GM12878 (cell line): ENCODE measurements around the gene HOTAIR. TPM values are rescaled to one million over a fixed set of nuclear protein-coding genes. Genes with fewer than 3 reads are reported as not detected.

Experiments used
- ATAC-seq: fragments of 200-7000 bp; cut with Tn5 transposase; 3 replicates; pipeline ENCODE4 v1.9.1; 2020; ENCODE audit warnings: mild to moderate bottlenecking, moderate library complexity
- BruUV-seq: library from RNA; stranded (reverse); fragments of 400-500 nt; replicated peaks from 2 replicates; lab custom pipeline; 2021; lab: Mats Ljungman, UMichigan
- CTCF ChIA-PET: fragments of 300-600 bp; sonication (Branson Sonifier 250); formaldehyde crosslinking; extraction: SDS; loops from one replicate; lab custom pipeline; 2021; ENCODE audit warnings: inconsistent platforms; lab: Yijun Ruan, JAX
- POLR2A ChIA-PET: fragments of 350-600 bp; formaldehyde crosslinking; extraction: SDS; loops from one replicate; lab custom pipeline; 2021; ENCODE audit warnings: inconsistent platforms; lab: Charles Lee
- RAD21 ChIA-PET: fragments of 300-600 bp; sonication (Branson Sonifier 250); formaldehyde crosslinking; loops from one replicate; lab custom pipeline; 2023; ENCODE audit warnings: antibody characterized with exemption; ENCODE audit not compliant: unreplicated experiment; lab: Charles Lee
- SMC1A ChIA-PET: fragments of 300-600 bp; sonication (Branson Sonifier 250); formaldehyde crosslinking; loops from one replicate; lab custom pipeline; 2023; ENCODE audit not compliant: unreplicated experiment, uncharacterized antibody; lab: Charles Lee
- DNase-seq: peaks from one replicate; pipeline ENCODE4 v3.0.0-alpha.2; 2011; ENCODE audit warnings: low read depth, low spot score
- FAIRE-seq: peaks from 3 replicates; lab custom pipeline; 2011; peaks lifted over from hg19 to GRCh38; lab: Jason Lieb, UNC
- H2AFZ ChIP-seq: 2 replicates; pipeline ENCODE4 v1.6.0; 2011; ENCODE audit warnings: low read depth, low read length, control low read depth; ENCODE audit not compliant: control insufficient read depth
- H3K27ac ChIP-seq: 2 replicates; pipeline ENCODE4 v1.5.1; 2011; ENCODE audit warnings: control low read depth; ENCODE audit not compliant: control insufficient read depth, insufficient read depth
- H3K27me3 ChIP-seq, 2 experiments: replicated peaks in 1 of 2; 2 replicates each; pipeline versions ENCODE4 v1.6.0 to v1.6.1; 2011; ENCODE audit warnings: low read length in 1 of 2; ENCODE audit not compliant: control insufficient read depth in 2 of 2, insufficient read depth in 2 of 2
- H3K36me3 ChIP-seq, 2 experiments: 2 replicates each; pipeline ENCODE4 v1.5.1; 2011; ENCODE audit warnings: low read length in 1 of 2; ENCODE audit not compliant: control insufficient read depth in 2 of 2, insufficient read depth in 2 of 2
- H3K4me1 ChIP-seq: 2 replicates; pipeline ENCODE4 v1.6.1; 2011; ENCODE audit warnings: mild to moderate bottlenecking, low read length, moderate library complexity, mixed read lengths; ENCODE audit not compliant: control insufficient read depth, insufficient read depth
- H3K4me2 ChIP-seq: 2 replicates; pipeline ENCODE4 v1.6.0; 2011; ENCODE audit warnings: control low read depth; ENCODE audit not compliant: control insufficient read depth, insufficient read depth
- H3K4me3 ChIP-seq: fragments of 200-600 bp; sonication (generic); 2 replicates; pipeline ENCODE4 v1.5.1; 2016
- H3K79me2 ChIP-seq: 2 replicates; pipeline ENCODE4 v1.6.0; 2011; ENCODE audit warnings: low read length; ENCODE audit not compliant: control insufficient read depth, insufficient read depth
- H3K9ac ChIP-seq: 2 replicates; pipeline ENCODE4 v1.8.0; 2011; ENCODE audit warnings: low read length, control low read depth, mixed read lengths; ENCODE audit not compliant: control insufficient read depth, insufficient read depth
- H3K9me3 ChIP-seq: replicated peaks from 3 replicates; pipeline ENCODE4 v1.5.1; 2011; ENCODE audit warnings: mild to moderate bottlenecking, low read length; ENCODE audit not compliant: control insufficient read depth, insufficient read depth
- H4K20me1 ChIP-seq: 2 replicates; pipeline ENCODE4 v1.6.0; 2011; ENCODE audit not compliant: control insufficient read depth, insufficient read depth
- EED ChIP-seq: sonication (generic); IDR thresholded peaks from 2 replicates; pipeline ENCODE4 v1.6.1; 2016; ENCODE audit warnings: antibody characterized with exemption, low read depth
- HDAC6 ChIP-seq: fragments of 200-600 bp; sonication (generic); IDR thresholded peaks from one replicate; pipeline ENCODE4 v1.8.0; 2017; ENCODE audit warnings: antibody characterized with exemption; ENCODE audit not compliant: unreplicated experiment
- JUND ChIP-seq: IDR thresholded peaks from 2 replicates; pipeline ENCODE4 v1.6.1; 2012; ENCODE audit warnings: low read depth, mild to moderate bottlenecking, low read length, improper control_type of control experiment, moderate library complexity
- KAT2A ChIP-seq: conservative IDR thresholded peaks from 2 replicates; pipeline ENCODE4 v1.6.1; 2011; ENCODE audit warnings: low read depth, low read length; ENCODE audit not compliant: control insufficient read depth
- POLR2A ChIP-seq: IDR thresholded peaks from 2 replicates; pipeline ENCODE4 v1.6.1; 2011; ENCODE audit warnings: low read depth, mild to moderate bottlenecking, low read length
- SREBF2 ChIP-seq: IDR thresholded peaks from 2 replicates; pipeline ENCODE4 v1.6.1; 2012; ENCODE audit warnings: mild to moderate bottlenecking, low read length
- WGBS: methylation state at CpG from one replicate; pipeline ENCODE4 v1.1.6; 2016; ENCODE audit warnings: low lambda C conversion rate; ENCODE audit not compliant: insufficient replicate concordance, insufficient coverage; ENCODE audit errors: missing lambda C conversion rate; 5-methylcytosine and 5-hydroxymethylcytosine counted together
- in situ Hi-C: fragments of 300-500 bp; cut with MboI; formaldehyde crosslinking; loops from 9 replicates; pipeline ENCODE4 v1.14.3; 2018; ENCODE audit warnings: mixed read lengths
- intact Hi-C: fragments of 100-400 bp; cut with micrococcal nuclease; formaldehyde crosslinking; loops from one replicate; pipeline ENCODE4 v1.14.2; 2022; ENCODE audit not compliant: unreplicated experiment
- polyA plus RNA-seq, 11 experiments: library from polyadenylated mRNA; depleted of rRNA in 4 of 11; unstranded in 6 of 11; stranded (reverse) in 5 of 11; fragments of >200 nt; fragmentation: Nextera tagmentation in 4 of 11; fragmentation: Illumina TruSeq in 1 of 11; extraction: Ambion mirVana in 4 of 11; extraction: Trizol in 1 of 11; gene quantifications; 1 replicate in 1 of 11; 2 replicates in 10 of 11; pipeline versions ENCODE4 v1.2.1 to v1.2.3, GENCODE V29; 2011 to 2016; ENCODE audit warnings: inconsistent platforms in 2 of 11, missing spikeins in 2 of 11, low read depth in 1 of 11
- total RNA-seq, 4 experiments: library from RNA; depleted of rRNA in 3 of 4; stranded (reverse); fragments of >200 nt in 3 of 4; fragmentation: Illumina TruSeq in 1 of 4; extraction: Trizol in 1 of 4; gene quantifications; 2 replicates each; pipeline versions ENCODE4 v1.2.1 to v1.2.3, GENCODE V29; 2013 to 2021
- TF ChIP-seq, protein P1 (sequence below): fragments of 450-650 bp; IDR thresholded peaks from 2 replicates; pipeline ENCODE4 v1.6.1; 2017; ENCODE audit warnings: mild to moderate bottlenecking, moderate library complexity
- TF ChIP-seq, protein P2 (sequence below): IDR thresholded peaks from 2 replicates; pipeline ENCODE4 v1.6.1; 2011; ENCODE audit warnings: borderline replicate concordance, low read depth, mild to moderate bottlenecking, moderate library complexity, low read length; ENCODE audit not compliant: insufficient read depth, poor library complexity, severe bottlenecking

HOTAIR gene
- total and polyA plus RNA-seq, 10 of the 15 experiments (the other 5 are each of a cell fraction or from before 2014, with no cell fraction given) = not detected

- BruUV-seq = no TSS peak
- RAD21 ChIA-PET = no interaction called here
- Histone ChIP-seq H3K4me3 (no peak overlapping the region), H3K9ac (no peak overlapping the region), H4K20me1 (no peaks in the 10 kb centered on the region), H3K27ac (no peak overlapping the region), H3K4me2 (no peak overlapping the region), H3K79me2 (no peaks in the 10 kb centered on the region), H2AFZ (no peak overlapping the region), H3K4me1 (peaks cover 22% of the 10 kb centered on the region), H3K36me3 (no peaks in the 10 kb centered on the region), H3K27me3 (peaks cover 22 to 29% of the 10 kb centered on the region in 2 experiments), H3K9me3 (no peaks in the 10 kb centered on the region; the same call in 1 of the 3 replicates)
- TF ChIP-seq, protein P1, sequence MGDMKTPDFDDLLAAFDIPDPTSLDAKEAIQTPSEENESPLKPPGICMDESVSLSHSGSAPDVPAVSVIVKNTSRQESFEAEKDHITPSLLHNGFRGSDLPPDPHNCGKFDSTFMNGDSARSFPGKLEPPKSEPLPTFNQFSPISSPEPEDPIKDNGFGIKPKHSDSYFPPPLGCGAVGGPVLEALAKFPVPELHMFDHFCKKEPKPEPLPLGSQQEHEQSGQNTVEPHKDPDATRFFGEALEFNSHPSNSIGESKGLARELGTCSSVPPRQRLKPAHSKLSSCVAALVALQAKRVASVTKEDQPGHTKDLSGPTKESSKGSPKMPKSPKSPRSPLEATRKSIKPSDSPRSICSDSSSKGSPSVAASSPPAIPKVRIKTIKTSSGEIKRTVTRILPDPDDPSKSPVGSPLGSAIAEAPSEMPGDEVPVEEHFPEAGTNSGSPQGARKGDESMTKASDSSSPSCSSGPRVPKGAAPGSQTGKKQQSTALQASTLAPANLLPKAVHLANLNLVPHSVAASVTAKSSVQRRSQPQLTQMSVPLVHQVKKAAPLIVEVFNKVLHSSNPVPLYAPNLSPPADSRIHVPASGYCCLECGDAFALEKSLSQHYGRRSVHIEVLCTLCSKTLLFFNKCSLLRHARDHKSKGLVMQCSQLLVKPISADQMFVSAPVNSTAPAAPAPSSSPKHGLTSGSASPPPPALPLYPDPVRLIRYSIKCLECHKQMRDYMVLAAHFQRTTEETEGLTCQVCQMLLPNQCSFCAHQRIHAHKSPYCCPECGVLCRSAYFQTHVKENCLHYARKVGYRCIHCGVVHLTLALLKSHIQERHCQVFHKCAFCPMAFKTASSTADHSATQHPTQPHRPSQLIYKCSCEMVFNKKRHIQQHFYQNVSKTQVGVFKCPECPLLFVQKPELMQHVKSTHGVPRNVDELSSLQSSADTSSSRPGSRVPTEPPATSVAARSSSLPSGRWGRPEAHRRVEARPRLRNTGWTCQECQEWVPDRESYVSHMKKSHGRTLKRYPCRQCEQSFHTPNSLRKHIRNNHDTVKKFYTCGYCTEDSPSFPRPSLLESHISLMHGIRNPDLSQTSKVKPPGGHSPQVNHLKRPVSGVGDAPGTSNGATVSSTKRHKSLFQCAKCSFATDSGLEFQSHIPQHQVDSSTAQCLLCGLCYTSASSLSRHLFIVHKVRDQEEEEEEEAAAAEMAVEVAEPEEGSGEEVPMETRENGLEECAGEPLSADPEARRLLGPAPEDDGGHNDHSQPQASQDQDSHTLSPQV = no peak
- TF ChIP-seq KAT2A (no peak), POLR2A (no peak), EED (no peak), JUND (no peak), HDAC6 (no peak), SREBF2 (no peak)
- TF ChIP-seq, protein P2, sequence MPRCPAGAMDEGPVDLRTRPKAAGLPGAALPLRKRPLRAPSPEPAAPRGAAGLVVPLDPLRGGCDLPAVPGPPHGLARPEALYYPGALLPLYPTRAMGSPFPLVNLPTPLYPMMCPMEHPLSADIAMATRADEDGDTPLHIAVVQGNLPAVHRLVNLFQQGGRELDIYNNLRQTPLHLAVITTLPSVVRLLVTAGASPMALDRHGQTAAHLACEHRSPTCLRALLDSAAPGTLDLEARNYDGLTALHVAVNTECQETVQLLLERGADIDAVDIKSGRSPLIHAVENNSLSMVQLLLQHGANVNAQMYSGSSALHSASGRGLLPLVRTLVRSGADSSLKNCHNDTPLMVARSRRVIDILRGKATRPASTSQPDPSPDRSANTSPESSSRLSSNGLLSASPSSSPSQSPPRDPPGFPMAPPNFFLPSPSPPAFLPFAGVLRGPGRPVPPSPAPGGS = no peak
- 34% methylated on average over 14 of the region's 15 CpGs for WGBS
- intact Hi-C loops (no loop called here), in situ Hi-C loops (no loop called here)
- SMC1A ChIA-PET = no interaction called here
- DNase-seq = no peak
- FAIRE-seq = no peak
- POLR2A ChIA-PET = no interaction called here
- ATAC-seq = no peak
- CTCF ChIA-PET = interaction anchor here (0.7 kb wide), 1 partner anchor 238 kb away, joined by 3 read pairs; no protein-coding TSS in a partner anchor
Observed at GRCh38 chr12:53978477-53979356, 4.0 kb upstream of the HOTAIR start.
